EH (cell line): ENCODE data around the gene HECW1.
"Not testable (repeated sequence)": the region's sequence is repeated elsewhere in the genome, so short reads cannot be mapped to it uniquely, and the experiment has no call there.

Experiments
- DNase-seq: peaks from one replicate; pipeline ENCODE4 v3.0.0-alpha.2; 2015; ENCODE audit warnings: low read depth

Gene HECW1

GRCh38 chr7:43309706-43310022 is 197.2 kb downstream of the HECW1 start:
- DNase-seq, result no peak

GRCh38 chr7:43311052-43311451 is 198.6 kb downstream of the HECW1 start:
- DNase-seq, result no peak

DNA sequence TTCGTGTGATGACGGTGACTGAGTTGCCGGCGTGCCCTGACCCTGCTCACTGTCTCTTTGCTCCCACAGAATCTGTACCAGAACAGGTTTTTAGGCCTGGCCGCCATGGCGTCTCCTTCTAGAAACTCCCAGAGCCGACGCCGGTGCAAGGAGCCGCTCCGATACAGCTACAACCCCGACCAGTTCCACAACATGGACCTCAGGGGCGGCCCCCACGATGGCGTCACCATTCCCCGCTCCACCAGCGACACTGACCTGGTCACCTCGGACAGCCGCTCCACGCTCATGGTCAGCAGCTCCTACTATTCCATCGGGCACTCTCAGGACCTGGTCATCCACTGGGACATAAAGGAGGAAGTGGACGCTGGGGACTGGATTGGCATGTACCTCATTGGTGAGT is 199.2 kb downstream of the HECW1 start:
- DNase-seq, result no peak

- DNase-seq, result no peak
These were observed 201.4 kb downstream of the HECW1 start for GRCh38 chr7:43313628-43314378.

- no peak for DNase-seq
These were observed 202.1 kb downstream of the HECW1 start for GRCh38 chr7:43314379-43315158.

GRCh38 chr7:43317075-43317474 is 204.6 kb downstream of the HECW1 start:
- no peak for DNase-seq

GRCh38 chr7:43318188-43318770 is 205.8 kb downstream of the HECW1 start:
- DNase-seq, result no peak

GRCh38 chr7:43325595-43325994 is 213.1 kb downstream of the HECW1 start:
- DNase-seq, result no peak

DNA sequence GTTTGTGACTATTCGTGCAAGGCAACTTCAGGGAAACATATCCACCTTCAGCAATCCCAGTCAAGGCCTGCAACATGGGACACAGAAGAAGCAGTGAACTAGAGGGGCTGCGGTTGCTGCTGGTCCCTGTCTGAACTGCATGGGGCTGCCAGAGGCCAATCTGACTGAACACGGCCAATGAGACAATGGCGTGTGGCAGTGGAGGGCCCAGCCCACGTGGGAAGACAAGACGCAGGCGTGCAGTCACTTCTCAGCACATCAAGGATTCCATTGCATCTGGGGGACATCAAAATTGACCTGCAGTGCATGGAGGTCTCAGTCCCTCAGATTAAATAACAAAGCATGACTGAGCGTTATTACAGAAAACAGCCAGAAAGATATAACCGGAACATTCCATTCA is 215.9 kb downstream of the HECW1 start:
- DNase-seq, result no peak

DNA sequence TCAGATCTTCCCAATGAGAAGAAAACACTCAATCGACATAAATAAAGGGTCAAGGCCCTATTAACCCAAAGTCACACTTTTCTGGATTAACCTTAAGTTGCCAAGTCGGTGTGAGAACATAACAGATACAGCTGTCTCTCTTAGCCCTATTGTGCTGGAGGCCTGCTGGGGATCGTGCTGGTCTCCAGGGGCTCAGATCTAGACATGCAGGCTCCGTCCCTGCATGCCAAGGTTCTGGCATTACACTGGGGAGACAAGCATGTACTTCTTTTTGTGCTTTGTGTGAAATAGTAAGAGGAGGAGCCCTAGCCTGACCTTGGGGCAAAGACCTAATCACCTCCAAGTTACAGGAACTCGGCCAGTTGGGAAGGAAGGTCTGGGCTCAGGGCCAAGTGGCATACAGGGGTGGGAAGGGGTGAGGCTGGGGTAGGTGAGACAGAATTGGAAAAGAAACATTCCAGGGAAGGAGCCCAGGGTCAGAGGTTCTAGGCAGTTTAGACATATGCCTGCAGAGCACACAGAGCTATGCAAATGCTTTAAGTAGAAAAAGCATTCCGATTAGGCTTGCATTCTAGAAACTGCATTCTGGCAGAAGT is 216.4 kb downstream of the HECW1 start:
- DNase-seq, result no peak

- no peak for DNase-seq
These were observed 219.8 kb downstream of the HECW1 start for GRCh38 chr7:43332193-43332796.

- DNase-seq, result no peak
These were observed 224.7 kb downstream of the HECW1 start for GRCh38 chr7:43337191-43337590.

GRCh38 chr7:43337811-43338210 is 225.4 kb downstream of the HECW1 start:
- no peak for DNase-seq

DNA sequence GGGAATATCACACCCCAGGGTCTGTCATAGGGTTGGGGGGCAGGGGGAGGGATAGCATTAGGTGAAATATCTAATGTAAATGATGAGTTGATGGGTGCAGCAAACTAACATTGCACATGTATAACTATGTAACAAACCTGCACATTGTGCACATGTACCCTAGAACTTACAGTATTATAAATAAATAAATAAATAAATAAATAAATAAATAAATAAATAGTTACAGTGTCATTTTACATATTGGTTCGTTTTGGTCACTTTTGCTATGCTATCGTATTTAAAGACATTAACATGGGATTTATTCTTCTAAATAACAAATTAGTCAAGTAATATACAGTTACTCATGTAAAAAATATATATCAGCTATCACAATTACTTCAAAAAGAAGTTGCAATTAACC is 228.7 kb downstream of the HECW1 start:
- no peak for DNase-seq

- not testable (repeated sequence) for DNase-seq
These were observed 231.0 kb downstream of the HECW1 start for GRCh38 chr7:43343417-43343816.

- not testable (repeated sequence) for DNase-seq
These were observed 233.2 kb downstream of the HECW1 start for GRCh38 chr7:43345696-43346095.

- no peak for DNase-seq
These were observed 239.2 kb downstream of the HECW1 start for GRCh38 chr7:43351683-43352082.

DNA sequence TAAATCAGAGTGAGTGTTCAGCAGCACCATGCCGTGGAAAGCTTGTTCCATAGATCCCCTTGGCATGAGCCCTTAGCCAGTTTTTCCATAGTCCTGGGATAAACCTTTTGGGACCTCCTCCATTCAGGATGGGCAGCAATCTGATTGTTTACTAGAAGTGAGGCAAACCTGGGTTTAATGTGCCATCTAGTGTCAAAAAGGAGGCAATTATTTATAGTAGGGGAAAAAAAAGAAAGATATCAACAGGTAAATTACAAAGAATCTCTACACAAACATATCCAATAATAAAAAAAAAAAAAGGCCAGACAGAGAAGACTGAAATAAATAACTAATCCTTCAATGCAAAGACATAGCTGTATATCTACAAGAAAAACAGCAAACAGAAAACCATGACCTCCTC is 241.5 kb downstream of the HECW1 start:
- peak; percentile 1 for DNase-seq

GRCh38 chr7:43362652-43363034 is 250.2 kb downstream of the HECW1 start:
- DNase-seq, result peak; percentile 50

- DNase-seq, result peak; percentile 30
These were observed 250.8 kb downstream of the HECW1 start for GRCh38 chr7:43363035-43363791.

GRCh38 chr7:43364391-43364790 is 251.9 kb downstream of the HECW1 start:
- no peak for DNase-seq
